IPS-18c (cell line): ENCODE results near the gene ADCY9.

Source experiments
- H3K4me3 ChIP-seq: 2 replicates; pipeline ENCODE4 v1.7.0; 2013; ENCODE audit warnings: low read depth, mild to moderate bottlenecking, low read length, moderate library complexity; ENCODE audit not compliant: insufficient read depth
- H3K9me3 ChIP-seq: one replicate; pipeline ENCODE4 v1.6.1; 2013; ENCODE audit warnings: mild to moderate bottlenecking, low read length, moderate library complexity; ENCODE audit not compliant: control insufficient read depth, insufficient read depth

Gene ADCY9

DNA sequence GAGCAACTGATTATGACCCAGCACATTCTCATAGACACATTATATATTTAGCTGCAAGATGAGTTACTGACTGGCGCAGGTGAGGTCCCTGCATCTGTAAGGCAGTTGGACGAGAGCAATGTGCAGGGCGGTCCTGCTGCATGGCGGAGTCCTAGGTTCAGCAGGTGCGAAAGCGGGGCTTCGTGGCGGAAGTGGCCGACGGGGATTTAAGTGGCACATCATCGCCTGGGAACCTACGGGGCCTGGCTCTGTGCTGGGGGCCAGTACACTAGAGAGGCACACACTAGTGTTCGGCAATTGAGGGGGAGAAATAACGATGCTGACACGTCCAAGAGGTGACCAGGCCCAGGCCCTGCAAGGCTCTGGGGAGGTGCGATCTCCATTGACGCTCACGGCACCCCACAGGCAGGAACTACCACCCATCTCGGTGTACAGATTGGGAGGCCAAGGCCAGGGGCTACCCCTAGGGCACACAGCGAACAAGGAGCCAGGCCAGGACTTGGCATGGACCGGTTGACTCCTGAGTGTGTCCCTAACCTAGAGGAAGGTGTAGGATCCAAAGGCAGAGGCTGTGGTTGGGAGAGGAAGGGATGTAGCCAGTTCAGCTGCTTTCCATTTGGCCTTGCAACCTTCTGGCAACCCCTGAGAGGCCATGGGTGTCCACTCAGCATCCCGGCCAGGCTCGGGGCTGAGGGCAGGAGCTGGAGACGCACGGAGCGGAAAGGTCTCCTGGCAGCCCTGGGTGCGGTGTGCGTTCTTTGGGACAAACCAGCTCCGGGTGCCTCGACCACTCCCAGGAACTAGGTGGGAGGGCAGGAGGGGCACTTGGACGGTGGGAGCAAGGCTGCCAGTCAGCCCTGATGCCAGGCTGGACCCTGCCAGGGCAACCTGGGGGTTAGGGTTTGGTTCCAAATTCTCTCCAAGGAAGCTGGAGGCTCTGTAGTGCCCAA lies 131.9 kb downstream of the ADCY9 start:
- no peak overlapping the region for H3K4me3 ChIP-seq
- no peaks in the 10 kb centered on the region for H3K9me3 ChIP-seq

DNA sequence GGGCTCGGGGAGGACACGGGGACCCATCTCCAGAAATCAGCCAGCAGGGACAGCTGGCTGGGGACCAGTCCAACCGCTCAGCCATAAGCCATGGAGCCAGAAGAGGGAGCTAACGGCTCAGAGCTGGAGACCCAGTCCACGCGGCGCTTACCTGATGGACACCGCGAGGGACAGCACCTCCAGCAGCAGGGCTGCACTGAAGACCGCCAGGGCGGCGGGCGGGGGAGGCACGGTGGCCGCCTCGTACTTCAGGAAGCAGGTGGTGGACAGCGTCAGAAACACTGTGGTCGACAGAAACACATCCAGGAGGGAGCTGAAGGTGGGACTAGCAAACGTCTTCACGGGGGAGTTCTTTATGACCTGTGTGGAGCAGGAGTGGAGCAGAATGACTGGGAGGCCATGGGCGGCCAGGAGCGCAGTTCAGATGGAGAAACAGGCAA lies 133.1 kb downstream of the ADCY9 start:
- H3K4me3 ChIP-seq: no peak overlapping the region
- H3K9me3 ChIP-seq: no peaks in the 10 kb centered on the region

DNA sequence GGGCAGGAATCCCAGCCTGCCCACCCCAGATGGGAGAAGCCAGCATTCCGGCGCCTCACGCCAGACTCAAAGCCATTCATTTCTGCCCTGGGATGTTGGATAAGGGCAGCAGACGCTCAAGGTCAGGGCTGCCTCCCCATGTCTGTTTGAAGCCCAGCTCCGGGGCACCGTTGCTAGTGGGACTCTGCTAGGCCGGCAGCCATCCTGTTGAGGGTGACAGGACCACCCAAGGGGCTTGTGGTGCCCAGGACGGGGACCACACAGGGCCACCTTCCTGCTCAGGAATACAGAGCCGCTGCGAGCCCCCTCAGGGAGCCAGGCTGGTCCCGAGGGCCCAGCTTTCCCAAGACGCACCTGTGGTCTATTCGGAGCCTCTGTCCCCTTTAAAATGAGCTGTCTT lies 134.0 kb downstream of the ADCY9 start:
- no peaks in the 10 kb centered on the region for H3K9me3 ChIP-seq
- H3K4me3 ChIP-seq: no peak overlapping the region

DNA sequence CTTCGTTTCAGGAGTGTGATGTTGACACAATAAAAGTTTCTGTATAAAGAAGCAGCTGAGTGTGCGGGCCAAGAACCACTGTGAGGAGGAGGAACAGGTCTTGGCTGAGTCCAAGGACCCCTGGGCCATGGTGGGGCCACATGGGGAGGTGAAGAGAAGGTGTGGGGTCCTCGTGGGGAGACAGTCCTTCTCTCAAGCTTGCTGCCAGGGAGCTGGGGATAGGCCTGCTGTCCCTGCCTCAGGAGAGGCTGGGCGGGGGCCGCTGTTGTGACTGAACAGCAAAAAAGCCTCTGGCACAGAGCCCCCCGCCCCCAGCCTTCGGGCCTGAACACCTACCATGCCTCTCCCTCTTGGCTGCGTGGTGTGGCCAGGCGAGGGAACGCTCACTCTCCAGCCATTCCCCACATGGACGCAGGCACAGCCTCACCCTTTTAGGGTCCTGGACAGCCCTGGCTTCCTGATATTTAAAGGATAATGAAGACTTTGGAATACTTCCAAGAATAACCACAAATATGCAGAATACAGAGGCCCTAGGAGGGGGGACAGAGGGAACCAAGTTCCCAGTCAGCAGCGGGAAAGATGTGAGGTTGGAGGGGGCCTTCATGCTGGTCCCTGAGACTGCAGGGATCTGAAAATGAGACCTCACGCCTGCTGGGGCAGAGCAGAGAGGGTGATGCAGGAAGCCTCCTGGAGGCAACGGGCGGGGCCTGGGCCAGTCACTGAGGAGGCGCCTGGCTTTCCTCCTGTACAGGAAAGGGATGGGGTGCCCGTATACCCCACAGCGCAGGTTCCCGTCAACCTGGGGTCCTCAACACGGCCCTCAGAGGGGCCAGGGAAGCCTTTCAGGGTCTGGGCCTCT lies 135.8 kb downstream of the ADCY9 start:
- no peaks in the 10 kb centered on the region for H3K9me3 ChIP-seq
- H3K4me3 ChIP-seq: no peak overlapping the region

DNA sequence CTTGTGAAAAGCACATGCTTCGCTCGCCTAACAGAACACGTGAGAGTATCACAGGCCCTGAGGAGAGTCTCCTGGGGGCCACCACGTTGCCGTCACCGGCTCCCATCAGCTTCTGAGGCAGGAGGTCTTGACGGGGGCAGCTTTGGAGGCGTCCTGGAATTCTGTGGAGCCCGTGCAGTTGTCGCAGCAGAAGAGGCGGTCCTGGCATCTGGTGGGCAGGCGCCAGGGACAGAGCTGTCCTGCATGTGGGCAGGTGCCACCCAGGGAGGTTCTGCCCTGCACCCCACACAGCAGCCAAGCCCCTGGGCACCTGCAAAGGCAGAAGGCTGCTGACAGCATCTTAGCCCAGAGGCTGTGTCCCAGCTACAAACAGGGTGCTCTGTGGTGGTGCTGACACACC lies 136.7 kb downstream of the ADCY9 start:
- no peaks in the 10 kb centered on the region for H3K9me3 ChIP-seq

DNA sequence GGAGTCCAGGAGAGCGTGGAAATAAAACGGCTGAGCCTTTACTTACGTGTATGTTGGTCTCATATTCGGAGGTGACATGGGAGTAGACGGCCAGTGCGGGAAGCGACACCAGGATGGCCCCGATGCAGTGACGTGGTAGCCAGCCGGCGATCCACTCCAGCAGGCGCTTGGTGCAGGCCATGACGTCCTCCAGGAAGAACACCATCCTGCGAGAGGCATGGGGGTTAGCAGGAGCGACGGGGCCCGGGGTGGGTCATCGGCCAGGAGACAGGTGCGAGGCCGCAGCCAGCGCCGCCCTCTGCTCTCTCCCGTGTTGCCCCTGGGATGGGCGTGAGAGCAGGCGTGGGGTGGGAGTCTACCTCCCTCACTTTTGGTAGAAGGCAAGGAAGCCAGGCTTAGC lies 137.2 kb downstream of the ADCY9 start:
- no peak overlapping the region for H3K4me3 ChIP-seq
- H3K9me3 ChIP-seq: no peaks in the 10 kb centered on the region

More for the DNA sequence above, 136.7 kb downstream of the ADCY9 start:
- no peak overlapping the region for H3K4me3 ChIP-seq

DNA sequence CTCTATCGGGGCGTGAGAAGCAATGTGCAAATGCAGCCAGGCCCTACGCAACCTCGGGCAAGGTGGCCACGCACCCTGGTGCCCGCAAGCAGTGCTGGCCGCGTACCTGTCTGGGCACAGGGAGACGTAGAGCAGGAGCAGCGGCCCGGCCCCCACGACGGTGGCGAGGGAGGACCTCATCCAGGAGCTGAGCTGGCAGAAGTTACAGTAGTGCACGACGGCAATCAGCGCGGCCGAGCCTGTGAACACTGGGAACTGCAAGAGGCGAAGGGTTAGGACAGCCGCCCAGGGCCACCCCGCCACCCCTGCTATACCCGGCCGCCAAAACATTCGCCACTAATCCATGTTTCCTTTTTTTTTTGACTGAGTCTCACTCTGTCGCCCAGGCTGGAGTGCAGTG lies 138.9 kb downstream of the ADCY9 start:
- H3K4me3 ChIP-seq: no peak overlapping the region
- H3K9me3 ChIP-seq: no peaks in the 10 kb centered on the region

DNA sequence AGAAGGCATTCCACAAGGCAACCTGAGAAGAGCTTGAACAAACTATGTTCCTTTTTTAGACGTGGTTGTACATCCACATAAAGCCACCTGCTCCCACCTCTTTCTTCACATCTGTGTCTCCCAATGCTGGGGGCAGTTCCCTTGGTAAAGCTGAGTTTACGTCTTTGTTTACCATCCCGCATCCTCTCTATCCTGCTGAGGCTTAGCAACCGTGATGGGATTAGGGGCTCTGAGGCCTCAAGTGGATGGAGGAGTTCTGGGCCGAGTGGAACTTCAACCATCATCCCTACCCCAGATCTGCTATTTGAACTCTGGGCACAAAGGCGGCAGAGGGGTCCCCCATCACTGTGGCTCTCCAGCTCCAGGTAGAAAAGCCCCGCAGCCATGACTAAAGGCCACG lies 141.5 kb downstream of the ADCY9 start:
- H3K4me3 ChIP-seq: no peak overlapping the region
- H3K9me3 ChIP-seq: no peaks in the 10 kb centered on the region

DNA sequence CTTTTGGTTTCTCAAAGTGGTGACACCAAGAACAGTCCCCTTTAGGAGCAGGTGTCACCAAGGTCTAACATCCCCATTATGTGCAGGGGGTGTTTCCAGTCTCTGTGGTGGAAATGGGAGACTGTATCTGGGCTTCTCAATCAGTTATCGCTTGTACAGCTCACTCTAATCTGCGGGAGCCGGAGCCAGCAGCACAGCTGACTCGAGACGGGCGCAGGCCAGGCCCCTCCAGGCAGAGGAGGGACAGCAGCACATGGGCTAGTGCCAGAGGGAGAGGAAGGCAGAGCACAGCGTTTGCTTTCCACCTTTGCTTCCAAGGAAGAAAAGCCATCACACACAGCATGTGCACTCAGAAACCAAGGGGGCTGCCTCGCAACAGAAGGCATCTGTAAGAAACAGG lies 144.5 kb downstream of the ADCY9 start:
- no peak overlapping the region for H3K4me3 ChIP-seq
- H3K9me3 ChIP-seq: no peaks in the 10 kb centered on the region

DNA sequence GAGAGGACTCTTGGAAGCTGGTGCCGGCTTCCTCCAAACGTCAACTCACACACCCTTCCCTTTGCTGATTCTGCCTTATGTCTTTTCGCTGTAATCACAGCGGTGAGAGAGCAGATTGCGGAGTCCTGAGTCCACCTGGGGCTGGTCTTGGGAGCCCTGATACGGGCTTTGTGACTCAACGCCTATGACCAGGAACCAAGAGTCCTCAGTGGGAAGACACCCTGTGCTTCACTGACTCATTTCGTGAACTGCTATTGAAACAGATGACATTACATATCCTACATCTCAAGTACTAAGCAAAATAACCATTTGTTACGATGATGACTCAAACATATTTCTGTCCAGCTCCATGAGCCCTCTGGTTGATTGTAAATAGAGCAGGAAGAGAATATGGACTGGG lies 145.0 kb downstream of the ADCY9 start:
- no peaks in the 10 kb centered on the region for H3K9me3 ChIP-seq
- H3K4me3 ChIP-seq: no peak overlapping the region

DNA sequence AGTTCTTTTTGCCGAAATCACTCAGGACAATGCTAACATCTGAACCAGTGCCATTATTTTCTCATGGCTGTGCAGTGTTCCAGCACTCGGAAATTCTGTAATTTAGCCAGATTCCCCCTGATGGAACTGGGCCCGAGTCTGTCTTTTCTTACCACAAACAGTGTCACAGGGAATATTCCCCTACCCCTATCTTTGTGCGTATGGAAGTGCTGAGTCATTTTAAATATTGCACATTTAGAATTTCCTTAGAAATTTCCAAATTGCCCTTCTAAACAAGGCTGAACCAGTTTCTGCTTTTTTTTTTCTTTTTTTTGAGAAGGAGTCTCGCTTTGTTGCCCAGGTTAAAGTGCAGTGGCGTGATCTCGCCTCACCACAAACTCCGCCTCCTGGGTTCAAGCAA lies 147.7 kb downstream of the ADCY9 start:
- no peak overlapping the region for H3K4me3 ChIP-seq
- no peaks in the 10 kb centered on the region for H3K9me3 ChIP-seq

DNA sequence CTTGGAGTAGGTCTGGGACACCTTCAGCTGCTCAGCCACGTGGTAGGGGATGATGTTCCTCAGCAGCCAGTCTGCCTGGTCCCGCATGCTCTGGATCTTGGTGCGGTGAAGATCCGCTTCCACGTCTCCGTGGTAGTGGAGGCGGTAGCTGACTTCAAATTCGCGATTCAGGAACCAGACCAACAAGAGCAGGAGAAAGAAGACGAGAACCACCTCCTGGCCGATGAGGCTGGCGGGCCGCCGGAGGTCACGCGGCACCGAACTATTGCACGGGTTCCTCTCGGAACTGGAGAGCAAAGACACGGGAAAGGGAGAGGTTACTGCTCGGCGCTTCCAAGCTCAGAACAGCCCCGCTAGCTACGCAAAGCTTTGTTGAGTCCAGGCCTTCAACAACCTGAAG lies 149.6 kb downstream of the ADCY9 start:
- H3K4me3 ChIP-seq: no peak overlapping the region
- no peaks in the 10 kb centered on the region for H3K9me3 ChIP-seq

DNA sequence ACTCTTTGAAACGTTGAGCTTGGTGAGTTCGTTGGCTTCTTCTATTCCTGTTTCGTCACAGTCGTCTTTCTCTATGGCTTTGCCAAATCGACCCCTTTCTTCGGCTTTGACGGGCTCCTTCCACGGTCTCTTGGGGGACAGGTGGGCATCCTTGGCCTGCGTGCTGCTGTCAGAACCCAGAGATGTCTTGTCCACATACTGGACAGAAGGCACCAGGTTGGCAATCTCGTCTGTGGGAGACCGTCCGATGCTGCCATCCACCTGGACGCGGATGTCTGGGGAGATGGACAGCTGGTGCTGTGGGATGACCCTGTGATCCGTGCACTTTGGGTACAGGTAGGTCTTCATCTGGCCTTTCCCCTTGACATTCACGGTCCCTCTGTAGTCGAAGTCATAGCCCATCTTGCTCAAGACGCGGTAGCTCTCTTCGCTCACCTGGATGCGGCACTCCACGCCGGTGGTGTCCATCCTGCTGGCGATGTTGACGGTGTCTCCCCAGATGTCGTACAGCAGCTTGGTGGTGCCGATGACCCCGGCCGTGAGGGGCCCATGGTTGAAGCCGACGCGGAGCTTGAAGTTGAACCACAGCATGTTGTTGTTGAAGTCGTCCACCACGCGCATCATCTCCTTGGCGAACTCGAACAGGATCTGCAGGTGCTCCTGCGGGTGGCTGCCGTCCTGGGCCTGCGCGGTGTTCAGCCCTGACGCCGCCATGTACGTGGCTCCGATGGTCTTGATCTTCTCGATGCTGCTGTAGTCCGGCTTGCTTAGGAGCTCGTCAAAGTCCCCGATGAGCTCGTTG lies 150.3 kb downstream of the ADCY9 start:
- no peak overlapping the region for H3K4me3 ChIP-seq
- H3K9me3 ChIP-seq: no peaks in the 10 kb centered on the region

DNA sequence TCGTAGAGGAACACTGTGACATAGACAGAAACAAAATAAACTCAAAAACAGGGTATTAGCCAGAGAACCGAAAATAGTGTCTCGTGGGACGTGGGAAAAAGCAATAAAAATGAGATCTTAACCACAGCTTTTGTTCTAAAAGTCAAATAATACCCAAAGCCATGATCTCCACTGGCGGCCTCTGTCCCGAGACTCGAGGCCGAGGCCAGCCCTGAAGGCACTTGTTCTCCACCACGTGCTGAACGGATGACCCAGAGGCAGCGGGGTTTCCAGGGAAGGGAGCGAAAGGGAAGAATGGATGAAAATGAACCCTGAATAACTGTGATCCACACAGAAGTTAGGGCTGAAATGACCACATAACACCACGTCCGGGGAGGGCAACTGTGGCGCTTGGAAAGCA lies 150.9 kb downstream of the ADCY9 start:
- H3K9me3 ChIP-seq: no peaks in the 10 kb centered on the region
- H3K4me3 ChIP-seq: no peak overlapping the region

DNA sequence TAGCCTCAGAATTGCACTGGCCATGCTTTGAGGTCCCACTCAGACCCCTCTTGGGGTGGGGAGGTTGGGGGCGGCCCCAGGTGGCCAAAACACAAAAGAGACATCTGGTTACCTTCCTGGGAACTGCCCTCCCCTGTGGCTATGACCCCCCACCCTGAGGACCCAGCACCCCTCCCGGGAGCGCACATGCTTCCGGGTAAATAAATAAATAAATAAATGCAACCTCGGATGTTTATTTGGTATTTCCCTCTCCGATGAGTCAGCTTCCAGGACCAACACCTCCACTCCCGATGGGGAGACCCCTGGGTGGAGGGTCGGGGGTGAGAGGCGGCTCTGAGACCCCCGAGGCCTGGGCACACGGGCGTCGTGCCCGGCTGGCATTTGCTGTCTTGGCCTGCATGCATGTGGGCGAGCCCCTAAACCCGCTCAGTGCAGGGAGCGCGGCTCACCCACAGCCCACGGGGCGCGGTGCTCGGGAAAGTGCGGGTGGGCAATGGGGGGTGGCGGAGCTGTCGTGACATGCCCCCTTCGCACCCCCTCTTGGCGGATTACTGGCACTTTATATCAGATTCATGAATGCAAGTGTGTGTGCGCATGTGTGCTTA lies 151.5 kb downstream of the ADCY9 start:
- Histone ChIP-seq H3K4me3 (no peak overlapping the region), H3K9me3 (no peaks in the 10 kb centered on the region)

DNA sequence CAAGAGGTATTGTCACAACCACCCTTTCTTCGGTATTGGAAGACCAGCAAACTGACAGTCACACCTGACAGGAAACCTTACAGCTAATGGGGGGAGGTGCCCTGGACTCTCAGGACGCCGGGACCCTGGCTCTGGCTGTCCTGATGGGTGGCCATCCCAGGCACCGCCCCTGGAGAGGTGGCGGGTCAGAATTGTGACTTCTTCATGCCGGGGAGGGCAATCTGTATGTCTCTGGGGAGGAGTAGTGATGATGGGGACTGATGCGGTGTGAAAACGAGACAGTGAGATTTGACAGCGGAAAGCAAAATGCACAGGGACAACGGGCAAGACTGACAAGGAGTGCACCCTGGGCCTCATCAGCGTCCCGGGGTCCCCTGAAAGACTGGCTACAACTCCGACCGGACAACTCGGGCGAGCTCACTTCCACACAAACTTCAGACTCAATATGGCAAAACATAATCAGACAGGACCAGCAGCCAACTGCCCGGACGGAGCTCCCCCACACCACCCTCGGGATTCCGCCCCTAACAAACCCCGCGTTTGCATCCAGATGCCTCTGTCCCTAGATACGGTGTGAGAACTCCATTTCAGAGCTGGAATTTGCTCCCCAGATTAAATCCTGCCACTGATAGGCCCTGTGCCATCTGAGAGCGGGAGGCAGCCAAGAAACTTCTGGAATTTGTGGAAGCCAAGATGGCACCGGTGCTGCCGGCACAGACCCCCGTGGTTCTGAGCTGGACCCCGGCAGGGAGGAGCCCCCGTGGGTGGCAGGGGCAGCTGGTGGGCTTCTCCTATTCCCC lies 152.2 kb downstream of the ADCY9 start:
- Histone ChIP-seq H3K9me3 (no peaks in the 10 kb centered on the region), H3K4me3 (no peak overlapping the region)
